HCT116 (cell line): ENCODE data around the gene SLC16A4. TPM values are rescaled to one million over a fixed set of nuclear protein-coding genes. Genes with fewer than 3 reads are reported as not detected.

ENCODE experiments used
- ATAC-seq: fragments of 200-7000 bp; cut with Tn5 transposase; 2 replicates; pipeline ENCODE4 v1.9.1; 2020; ENCODE audit warnings: mild to moderate bottlenecking, moderate library complexity
- BruUV-seq: library from RNA; stranded (reverse); fragments of 400-500 nt; replicated peaks from 2 replicates; lab custom pipeline; 2021; lab: Mats Ljungman, UMichigan
- CTCF ChIA-PET: fragments of 300-600 bp; sonication (Branson Sonifier 250); formaldehyde crosslinking; loops from one replicate; lab custom pipeline; 2021; ENCODE audit warnings: antibody characterized with exemption; lab: Charles Lee
- POLR2A ChIA-PET: fragments of 300-600, 350-600 bp; sonication (Branson Sonifier 250); formaldehyde crosslinking; loops from one replicate; lab custom pipeline; 2021; ENCODE audit warnings: antibody characterized with exemption; lab: Charles Lee
- RAD21 ChIA-PET, 2 experiments: fragments of 300-600 bp; sonication (Branson Sonifier 250); formaldehyde crosslinking; loops; one replicate each; lab custom pipeline; 2023; ENCODE audit warnings: low total read pairs in 2 of 2; ENCODE audit not compliant: uncharacterized antibody in 2 of 2, unreplicated experiment in 2 of 2, low non-redundant PET in 1 of 2; lab: Charles Lee
- DNase-seq: peaks from one replicate; pipeline ENCODE4 v3.0.0-alpha.2; 2010; ENCODE audit warnings: low read depth, low spot score
- H2AFZ ChIP-seq: fragments of 200-600 bp; shearing (Covaris generic), sonication (generic); 2 replicates; pipeline ENCODE4 v1.6.1; 2017; ENCODE audit warnings: low read depth, mixed run types, mixed read lengths, antibody characterized with exemption, low read length; ENCODE audit not compliant: poor library complexity, severe bottlenecking
- H3K27ac ChIP-seq: 2 replicates; pipeline ENCODE4 v1.5.1; 2012; ENCODE audit warnings: low read depth, low read length
- H3K27me3 ChIP-seq: fragments of 200-600 bp; sonication (generic); 2 replicates; pipeline ENCODE4 v1.6.1; 2016; ENCODE audit warnings: mixed run types, low read length, mixed read lengths; ENCODE audit not compliant: insufficient read depth
- H3K36me3 ChIP-seq, 2 experiments: fragments of 200-500 bp in 1 of 2; fragments of 200-600 bp in 1 of 2; sonication (Bioruptor generic) in 1 of 2; sonication (generic) in 1 of 2; 2 replicates each; pipeline versions ENCODE4 v1.5.1 to v1.6.1; 2014 to 2016; ENCODE audit warnings: low read length in 2 of 2, inconsistent platforms in 1 of 2, mixed read lengths in 1 of 2, mixed run types in 1 of 2; ENCODE audit not compliant: insufficient read depth in 2 of 2, control insufficient read depth in 1 of 2
- H3K4me1 ChIP-seq, 2 experiments: fragments of 200-600 bp in 1 of 2; sonication (generic) in 1 of 2; 2 replicates each; pipeline versions ENCODE4 v1.5.1 to v1.6.1; 2012 to 2017; ENCODE audit warnings: low read length in 2 of 2, inconsistent platforms in 1 of 2, mild to moderate bottlenecking in 1 of 2, mixed read lengths in 1 of 2, mixed run types in 1 of 2, moderate library complexity in 1 of 2; ENCODE audit not compliant: insufficient read depth in 2 of 2, control insufficient read depth in 1 of 2
- H3K4me2 ChIP-seq: fragments of 200-600 bp; sonication (generic); 2 replicates; pipeline ENCODE4 v1.6.1; 2017; ENCODE audit warnings: mixed run types, low read length, mixed read lengths
- H3K4me3 ChIP-seq, 2 experiments: fragments of 200-600 bp in 1 of 2; sonication (generic) in 1 of 2; replicated peaks in 1 of 2; 2 replicates each; pipeline ENCODE4 v1.5.1; 2011 to 2016; ENCODE audit warnings: low read length in 2 of 2, control low read depth in 1 of 2, low read depth in 1 of 2, mild to moderate bottlenecking in 1 of 2, mixed read lengths in 1 of 2, mixed run types in 1 of 2
- H3K79me2 ChIP-seq: fragments of 200-600 bp; sonication (generic); 2 replicates; pipeline ENCODE4 v1.6.1; 2017; ENCODE audit warnings: mild to moderate bottlenecking, mixed run types, low read length, moderate library complexity, mixed read lengths; ENCODE audit not compliant: insufficient read depth
- H3K9ac ChIP-seq: fragments of 200-600 bp; sonication (generic); 2 replicates; pipeline ENCODE4 v1.6.1; 2016; ENCODE audit warnings: low read length, mixed read lengths
- H3K9me2 ChIP-seq: fragments of 200-600 bp; sonication (generic), shearing (Covaris generic); 2 replicates; pipeline ENCODE4 v1.6.1; 2017; ENCODE audit warnings: mixed run types, mild to moderate bottlenecking, moderate library complexity; ENCODE audit not compliant: insufficient read depth
- H3K9me3 ChIP-seq, 2 experiments: fragments of 200-500 bp in 1 of 2; fragments of 200-600 bp in 1 of 2; sonication (Bioruptor generic) in 1 of 2; sonication (generic) in 1 of 2; 2 replicates each; pipeline ENCODE4 v1.6.1; 2014 to 2017; ENCODE audit warnings: low read length in 2 of 2, mixed read lengths in 2 of 2, inconsistent platforms in 1 of 2, low read depth in 1 of 2, mild to moderate bottlenecking in 1 of 2, mixed run types in 1 of 2, moderate library complexity in 1 of 2; ENCODE audit not compliant: control insufficient read depth in 1 of 2, insufficient read depth in 1 of 2
- H4K20me1 ChIP-seq: fragments of 200-600 bp; sonication (generic), shearing (Covaris generic); 2 replicates; pipeline ENCODE4 v1.6.1; 2017; ENCODE audit warnings: mixed run types, mild to moderate bottlenecking, moderate library complexity; ENCODE audit not compliant: insufficient read depth
- CBX3 ChIP-seq: IDR thresholded peaks from 2 replicates; pipeline ENCODE4 v1.6.1; 2012; ENCODE audit warnings: low read depth
- CEBPB ChIP-seq: IDR thresholded peaks from 2 replicates; pipeline ENCODE4 v1.6.1; 2012; ENCODE audit warnings: low read depth
- EGR1 ChIP-seq: IDR thresholded peaks from 2 replicates; pipeline ENCODE4 v1.6.1; 2012; ENCODE audit warnings: low read depth
- ELF1 ChIP-seq: IDR thresholded peaks from 2 replicates; pipeline ENCODE4 v1.6.1; 2012; ENCODE audit warnings: low read depth, borderline replicate concordance
- EZH2 ChIP-seq: fragments of 200-600 bp; sonication (generic); IDR thresholded peaks from 2 replicates; pipeline ENCODE4 v1.6.1; 2017; ENCODE audit warnings: antibody characterized with exemption, mixed run types
- FOSL1 ChIP-seq: IDR thresholded peaks from 2 replicates; pipeline ENCODE4 v1.6.1; 2012; ENCODE audit warnings: low read depth
- JUND ChIP-seq: IDR thresholded peaks from 2 replicates; pipeline ENCODE4 v1.6.1; 2012
- RAD21 ChIP-seq: IDR thresholded peaks from 2 replicates; pipeline ENCODE4 v1.6.1; 2012; ENCODE audit warnings: low read depth, mild to moderate bottlenecking
- SIN3A ChIP-seq: IDR thresholded peaks from 2 replicates; pipeline ENCODE4 v1.6.1; 2012; ENCODE audit warnings: low read depth
- SP1 ChIP-seq: IDR thresholded peaks from 2 replicates; pipeline ENCODE4 v1.6.1; 2012; ENCODE audit warnings: low read depth
- SRF ChIP-seq: IDR thresholded peaks from 2 replicates; pipeline ENCODE4 v1.6.1; 2012; ENCODE audit warnings: low read depth
- TCF7L2 ChIP-seq: IDR thresholded peaks from 2 replicates; pipeline ENCODE4 v1.7.0; 2011; ENCODE audit warnings: borderline replicate concordance, inconsistent platforms; ENCODE audit not compliant: insufficient read depth, insufficient read length; ENCODE audit errors: extremely low read depth
- YY1 ChIP-seq: IDR thresholded peaks from 2 replicates; pipeline ENCODE4 v1.6.1; 2011; ENCODE audit warnings: low read length, low read depth, moderate library complexity, mild to moderate bottlenecking; ENCODE audit not compliant: insufficient replicate concordance; ENCODE audit errors: extremely low read depth
- ZFX ChIP-seq: fragments of 450-650 bp; IDR thresholded peaks from 2 replicates; pipeline ENCODE4 v1.6.1; 2017
- ZNF274 ChIP-seq: fragments of 200-500 bp; sonication (Bioruptor generic); IDR thresholded peaks from 2 replicates; pipeline ENCODE4 v1.6.1; 2014; ENCODE audit warnings: mild to moderate bottlenecking, low read depth, low read length, inconsistent platforms
- intact Hi-C: fragments of 100-400 bp; cut with micrococcal nuclease; formaldehyde crosslinking; loops from 2 replicates; pipeline ENCODE4 v1.10.0; 2022
- total RNA-seq: library from RNA; stranded (reverse); gene quantifications from one replicate; pipeline ENCODE4 v1.2.1, GENCODE V29; 2021; ENCODE audit not compliant: unreplicated experiment
- TF ChIP-seq, protein P1 (sequence below): IDR thresholded peaks from 2 replicates; pipeline ENCODE4 v1.6.1; 2012; ENCODE audit warnings: low read depth
- TF ChIP-seq, protein P2 (sequence below): IDR thresholded peaks from 2 replicates; pipeline ENCODE4 v1.6.1; 2012
- TF ChIP-seq, protein P3 (sequence below): IDR thresholded peaks from 2 replicates; pipeline ENCODE4 v1.6.1; 2012
- TF ChIP-seq, protein P4 (sequence below): IDR thresholded peaks from 2 replicates; pipeline ENCODE4 v1.6.1; 2011; ENCODE audit warnings: mild to moderate bottlenecking, low read length, moderate library complexity; ENCODE audit not compliant: insufficient replicate concordance; ENCODE audit errors: extremely low read depth

The SLC16A4 gene
- total RNA-seq, 1 experiment from 2014 or later = 0.20 TPM

DNA sequence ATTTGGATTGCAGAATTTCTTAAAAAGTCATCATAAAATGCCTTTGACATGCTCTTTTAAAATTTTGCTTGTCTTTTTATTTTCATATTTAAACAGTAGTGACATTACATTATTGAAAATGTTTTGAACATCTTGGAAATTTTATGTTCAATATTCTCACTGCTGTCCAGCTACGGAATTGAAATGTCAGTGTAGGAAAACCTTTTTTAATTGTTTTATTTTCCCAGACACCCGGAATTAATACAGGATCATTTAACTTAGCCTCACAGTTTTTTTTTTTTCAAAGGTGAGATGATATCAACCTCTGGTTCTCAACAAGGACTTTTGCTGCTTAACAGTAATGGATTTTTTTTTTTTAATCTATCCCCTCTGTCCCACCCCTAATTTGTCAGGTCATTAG lies 47.6 kb downstream of the SLC16A4 start (continued):
- TF ChIP-seq, protein P1, sequence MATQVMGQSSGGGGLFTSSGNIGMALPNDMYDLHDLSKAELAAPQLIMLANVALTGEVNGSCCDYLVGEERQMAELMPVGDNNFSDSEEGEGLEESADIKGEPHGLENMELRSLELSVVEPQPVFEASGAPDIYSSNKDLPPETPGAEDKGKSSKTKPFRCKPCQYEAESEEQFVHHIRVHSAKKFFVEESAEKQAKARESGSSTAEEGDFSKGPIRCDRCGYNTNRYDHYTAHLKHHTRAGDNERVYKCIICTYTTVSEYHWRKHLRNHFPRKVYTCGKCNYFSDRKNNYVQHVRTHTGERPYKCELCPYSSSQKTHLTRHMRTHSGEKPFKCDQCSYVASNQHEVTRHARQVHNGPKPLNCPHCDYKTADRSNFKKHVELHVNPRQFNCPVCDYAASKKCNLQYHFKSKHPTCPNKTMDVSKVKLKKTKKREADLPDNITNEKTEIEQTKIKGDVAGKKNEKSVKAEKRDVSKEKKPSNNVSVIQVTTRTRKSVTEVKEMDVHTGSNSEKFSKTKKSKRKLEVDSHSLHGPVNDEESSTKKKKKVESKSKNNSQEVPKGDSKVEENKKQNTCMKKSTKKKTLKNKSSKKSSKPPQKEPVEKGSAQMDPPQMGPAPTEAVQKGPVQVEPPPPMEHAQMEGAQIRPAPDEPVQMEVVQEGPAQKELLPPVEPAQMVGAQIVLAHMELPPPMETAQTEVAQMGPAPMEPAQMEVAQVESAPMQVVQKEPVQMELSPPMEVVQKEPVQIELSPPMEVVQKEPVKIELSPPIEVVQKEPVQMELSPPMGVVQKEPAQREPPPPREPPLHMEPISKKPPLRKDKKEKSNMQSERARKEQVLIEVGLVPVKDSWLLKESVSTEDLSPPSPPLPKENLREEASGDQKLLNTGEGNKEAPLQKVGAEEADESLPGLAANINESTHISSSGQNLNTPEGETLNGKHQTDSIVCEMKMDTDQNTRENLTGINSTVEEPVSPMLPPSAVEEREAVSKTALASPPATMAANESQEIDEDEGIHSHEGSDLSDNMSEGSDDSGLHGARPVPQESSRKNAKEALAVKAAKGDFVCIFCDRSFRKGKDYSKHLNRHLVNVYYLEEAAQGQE = no peak
- no peak for TF ChIP-seq YY1
- TF ChIP-seq, all 23 proteins: peak for 0

DNA sequence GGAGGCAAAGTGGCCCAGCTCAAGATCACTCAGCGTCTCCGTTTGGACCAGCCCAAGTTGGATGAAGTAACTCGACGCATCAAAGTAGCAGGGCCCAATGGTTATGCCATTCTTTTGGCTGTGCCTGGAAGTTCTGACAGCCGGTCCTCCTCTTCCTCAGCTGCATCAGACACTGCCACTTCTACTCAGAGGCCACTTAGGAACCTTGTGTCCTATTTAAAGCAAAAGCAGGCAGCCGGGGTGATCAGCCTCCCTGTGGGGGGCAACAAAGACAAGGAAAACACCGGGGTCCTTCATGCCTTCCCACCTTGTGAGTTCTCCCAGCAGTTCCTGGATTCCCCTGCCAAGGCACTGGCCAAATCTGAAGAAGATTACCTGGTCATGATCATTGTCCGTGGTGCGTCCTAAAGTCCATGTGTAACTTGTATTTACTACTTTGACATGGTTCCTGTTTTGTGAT lies 48.9 kb downstream of the SLC16A4 start:
- ChIA-PET POLR2A (no interaction called here), CTCF (no interaction called here)
- intact Hi-C loops = no loop called here
- TF ChIP-seq, protein P2, sequence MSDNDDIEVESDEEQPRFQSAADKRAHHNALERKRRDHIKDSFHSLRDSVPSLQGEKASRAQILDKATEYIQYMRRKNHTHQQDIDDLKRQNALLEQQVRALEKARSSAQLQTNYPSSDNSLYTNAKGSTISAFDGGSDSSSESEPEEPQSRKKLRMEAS = no peak
- no peak for TF ChIP-seq ELF1
- no peak for TF ChIP-seq ZFX
- no peak for TF ChIP-seq FOSL1
- no peak for TF ChIP-seq SP1
- TF ChIP-seq, protein P3, sequence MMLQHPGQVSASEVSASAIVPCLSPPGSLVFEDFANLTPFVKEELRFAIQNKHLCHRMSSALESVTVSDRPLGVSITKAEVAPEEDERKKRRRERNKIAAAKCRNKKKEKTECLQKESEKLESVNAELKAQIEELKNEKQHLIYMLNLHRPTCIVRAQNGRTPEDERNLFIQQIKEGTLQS = no peak
- TF ChIP-seq CEBPB = no peak
- TF ChIP-seq EGR1 = no peak
- no peak for TF ChIP-seq SRF
- no peak for TF ChIP-seq EZH2
- TF ChIP-seq ZNF274 = no peak
- no peak for TF ChIP-seq YY1
- TF ChIP-seq, protein P4, sequence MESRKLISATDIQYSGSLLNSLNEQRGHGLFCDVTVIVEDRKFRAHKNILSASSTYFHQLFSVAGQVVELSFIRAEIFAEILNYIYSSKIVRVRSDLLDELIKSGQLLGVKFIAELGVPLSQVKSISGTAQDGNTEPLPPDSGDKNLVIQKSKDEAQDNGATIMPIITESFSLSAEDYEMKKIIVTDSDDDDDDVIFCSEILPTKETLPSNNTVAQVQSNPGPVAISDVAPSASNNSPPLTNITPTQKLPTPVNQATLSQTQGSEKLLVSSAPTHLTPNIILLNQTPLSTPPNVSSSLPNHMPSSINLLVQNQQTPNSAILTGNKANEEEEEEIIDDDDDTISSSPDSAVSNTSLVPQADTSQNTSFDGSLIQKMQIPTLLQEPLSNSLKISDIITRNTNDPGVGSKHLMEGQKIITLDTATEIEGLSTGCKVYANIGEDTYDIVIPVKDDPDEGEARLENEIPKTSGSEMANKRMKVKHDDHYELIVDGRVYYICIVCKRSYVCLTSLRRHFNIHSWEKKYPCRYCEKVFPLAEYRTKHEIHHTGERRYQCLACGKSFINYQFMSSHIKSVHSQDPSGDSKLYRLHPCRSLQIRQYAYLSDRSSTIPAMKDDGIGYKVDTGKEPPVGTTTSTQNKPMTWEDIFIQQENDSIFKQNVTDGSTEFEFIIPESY = no peak
- no peak for TF ChIP-seq TCF7L2
- TF ChIP-seq SIN3A = no peak
- no peak for TF ChIP-seq RAD21
- TF ChIP-seq JUND = no peak
- no peak for TF ChIP-seq CBX3

More for the DNA sequence above, 48.9 kb downstream of the SLC16A4 start:
- Histone ChIP-seq H3K36me3 (peaks cover 50 to 54% of the 10 kb centered on the region in 2 experiments), H3K4me3 (no peak overlapping the region), H3K4me1 (peaks cover 9 to 23% of the 10 kb centered on the region in 2 experiments), H3K9me3 (no peaks in the 10 kb centered on the region), H3K9me2 (no peaks in the 10 kb centered on the region), H3K27me3 (no peaks in the 10 kb centered on the region), H3K79me2 (peaks cover 75% of the 10 kb centered on the region), H3K4me2 (no peak overlapping the region), H3K9ac (no peak overlapping the region), H2AFZ (no peak overlapping the region), H4K20me1 (peaks cover 36% of the 10 kb centered on the region; the same call in 1 of the 2 replicates), H3K27ac (no peak overlapping the region)
- no TSS peak for BruUV-seq
- RAD21 ChIA-PET = no interaction called here
- ATAC-seq = no peak
- DNase-seq = no peak
